Heart left ventricle (tissue), 13 donors: ENCODE results near the gene CNTN4.

Experiments used
- CTCF ChIP-seq, 12 donors: fragments of 200-600 bp; sonication (generic) in 4 of 12; IDR thresholded peaks; one replicate each; pipeline versions ENCODE4 v1.5.0 to v1.8.0; 2018 to 2022; ENCODE audit warnings: antibody characterized with exemption in 12 of 12, mild to moderate bottlenecking in 5 of 12
- POLR2A ChIP-seq, 2 donors: fragments of 450-650 bp; IDR thresholded peaks; one replicate each; pipeline ENCODE4 v1.6.1; 2017; ENCODE audit warnings: antibody characterized with exemption in 2 of 2, mild to moderate bottlenecking in 2 of 2, moderate library complexity in 2 of 2
- donor health status: ischemic (EF 13 %, LVEDD 7.1; RV severe dilation, severe dysfunction).
- donor health status: DM: no; HTN: yes; CAD: no.
- donor health status: DM: no; HTN: no; CAD: no.
- donor health status: ischemic (EF 25% LVEDD 6.9; RV normal size, moderate dysfunction).
- donor health status: ischemic (EF 25% LVEDD 5.7; RV mildly dilated, moderate dysfunction).
- donor health status: ischemic (EF 35%, LVEDD 5.7; RV mildly dilated, moderate dysfunction).
- donor health status: nonischemic (EF 11% LVEDD 7.7; RV severe dilation, severe dysfunction).
- donor health status: DM: yes; HTN: yes; CAD: no.
- donor health status: PGD.
- donor health status: ischemic (EF 29% LVEDD 5.4; RV normal size, mild dysfunction).
- donor health status: nonischemic (EF 23%, LVEDD 6.1; RV moderate dilation, normal function).

GRCh38 chr3:3071136-3071535 lies 972.5 kb downstream of the CNTN4 start:
- TF ChIP-seq CTCF (IDR thresholded peaks at IDR 0.05) (no peak), POLR2A (IDR thresholded peaks at IDR 0.05) (no peak)
